Measurements from ENCODE around the gene PDZD4.
"Not testable (repeated sequence)": the region's sequence is repeated elsewhere in the genome, so short reads cannot be mapped to it uniquely, and the experiment has no call there.

PDZD4 gene

GRCh38 chrX:153831429-153832150, 1.2 kb upstream of the PDZD4 start:
- peak; percentile 25 for DNase-seq

- peak; percentile 13 for DNase-seq
These were observed 490 bp upstream of the PDZD4 start for GRCh38 chrX:153830640-153831428.

- DNase-seq: peak; percentile 17
These were observed 870 bp downstream of the PDZD4 start for GRCh38 chrX:153829549-153829798.

GRCh38 chrX:153828723-153829548, 1.4 kb downstream of the PDZD4 start:
- no peak for DNase-seq

- DNase-seq: peak; percentile 16
These were observed 2.0 kb downstream of the PDZD4 start for GRCh38 chrX:153828308-153828707.

GRCh38 chrX:153827903-153828302, 2.4 kb downstream of the PDZD4 start:
- DNase-seq: peak; percentile 17

- no peak for DNase-seq
These were observed 3.3 kb downstream of the PDZD4 start for GRCh38 chrX:153827016-153827415.

- no peak for DNase-seq
These were observed 5.3 kb downstream of the PDZD4 start for GRCh38 chrX:153825042-153825441.

GRCh38 chrX:153824348-153824747, 6.0 kb downstream of the PDZD4 start:
- no peak for DNase-seq

GRCh38 chrX:153821066-153821465, 9.3 kb downstream of the PDZD4 start:
- peak; percentile 10 for DNase-seq

GRCh38 chrX:153820601-153821000, 9.7 kb downstream of the PDZD4 start:
- DNase-seq: peak; percentile 14

GRCh38 chrX:153819384-153820040, 10.8 kb downstream of the PDZD4 start:
- peak; percentile 21 for DNase-seq

GRCh38 chrX:153818571-153819383, 11.6 kb downstream of the PDZD4 start:
- DNase-seq: peak; percentile 59

GRCh38 chrX:153818064-153818463, 12.3 kb downstream of the PDZD4 start:
- DNase-seq: not testable (repeated sequence)

- peak; percentile 27 for DNase-seq
These were observed 13.3 kb downstream of the PDZD4 start for GRCh38 chrX:153816831-153817690.

- DNase-seq: peak; percentile 14
These were observed 15.6 kb downstream of the PDZD4 start for GRCh38 chrX:153814591-153815315.

GRCh38 chrX:153813161-153813560, 17.2 kb downstream of the PDZD4 start:
- DNase-seq: no peak

- DNase-seq: no peak
These were observed 18.1 kb downstream of the PDZD4 start for GRCh38 chrX:153812220-153812619.

- no peak for DNase-seq
These were observed 22.4 kb downstream of the PDZD4 start for GRCh38 chrX:153807976-153808375.

- no peak for DNase-seq
These were observed 23.3 kb downstream of the PDZD4 start for GRCh38 chrX:153806999-153807575.

Data from 8988T (cell line).